Measurements from ENCODE around the gene NPAT.

The NPAT gene

DNA sequence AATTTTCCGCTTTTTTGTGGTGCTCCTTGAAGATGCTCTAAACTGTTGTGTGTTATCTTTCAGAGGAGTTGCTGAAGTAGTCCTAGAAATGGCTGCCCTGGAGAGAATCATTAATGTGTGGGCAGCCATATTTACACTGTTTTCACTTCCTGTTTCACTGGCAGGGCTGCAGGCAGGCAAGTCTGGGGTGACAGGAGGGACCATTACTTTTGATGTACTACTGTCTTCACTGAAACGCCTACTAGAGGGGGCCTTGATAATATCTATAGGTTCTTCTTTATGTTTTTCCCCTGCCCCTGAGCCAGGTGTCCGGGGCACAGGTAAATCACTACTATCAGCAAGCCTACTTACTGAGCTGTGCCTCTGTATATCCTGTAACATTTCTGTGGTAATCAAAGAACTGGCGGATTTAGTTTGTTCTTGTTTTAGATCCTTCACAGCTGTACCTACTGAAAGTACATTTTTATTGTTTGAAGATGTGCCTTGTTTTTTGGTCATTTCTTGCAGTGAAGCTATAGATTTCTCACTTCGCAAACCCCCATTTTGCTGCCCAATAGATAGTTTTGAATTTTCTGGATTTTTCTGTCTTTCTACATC, 61.4 kb downstream of the NPAT start:
- TF ChIP-seq CTCF (IDR thresholded peaks at IDR 0.05) = no peak
- Mint-ChIP-seq H3K4me1 (no peaks in the 10 kb centered on the region), H3K9me3 (no peaks in the 10 kb centered on the region), H3K27ac (peak overlapping the region; percentile 52), H3K36me3 (ENCODE audit: low read depth) (peaks cover 30% of the 10 kb centered on the region), H3K27me3 (ENCODE audit: low read depth, poor library complexity) (no peaks in the 10 kb centered on the region), H3K4me3 (no peak overlapping the region)
- no peak for DNase-seq

DNA sequence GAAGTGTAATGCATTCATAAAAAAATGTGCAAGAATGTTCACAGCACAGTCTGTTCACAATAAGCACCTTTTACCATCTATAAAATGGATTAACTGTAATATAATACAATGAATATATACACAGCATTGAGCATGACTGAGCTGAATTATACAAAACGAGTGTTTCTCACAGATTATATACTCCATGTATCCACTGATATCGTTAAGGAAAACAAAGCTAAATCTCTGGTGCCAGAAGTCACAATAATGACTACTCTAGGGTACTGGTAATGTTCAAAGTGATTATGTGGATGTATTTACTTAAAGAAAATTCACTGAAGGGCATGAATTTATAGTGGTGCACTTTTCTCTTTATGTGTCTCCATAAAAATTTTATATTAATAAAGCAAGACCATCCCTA, 67.8 kb downstream of the NPAT start:
- TF ChIP-seq CTCF (IDR thresholded peaks at IDR 0.05) = no peak
- H3K27ac Mint-ChIP-seq = no peak overlapping the region
- H3K9me3 Mint-ChIP-seq = no peaks in the 10 kb centered on the region
- no peak overlapping the region for H3K4me3 Mint-ChIP-seq
- H3K36me3 Mint-ChIP-seq (ENCODE audit: low read depth) = peaks cover 52% of the 10 kb centered on the region
- DNase-seq = no peak
- no peaks in the 10 kb centered on the region for H3K27me3 Mint-ChIP-seq (ENCODE audit: low read depth, poor library complexity)
- H3K4me1 Mint-ChIP-seq = no peaks in the 10 kb centered on the region

DNA sequence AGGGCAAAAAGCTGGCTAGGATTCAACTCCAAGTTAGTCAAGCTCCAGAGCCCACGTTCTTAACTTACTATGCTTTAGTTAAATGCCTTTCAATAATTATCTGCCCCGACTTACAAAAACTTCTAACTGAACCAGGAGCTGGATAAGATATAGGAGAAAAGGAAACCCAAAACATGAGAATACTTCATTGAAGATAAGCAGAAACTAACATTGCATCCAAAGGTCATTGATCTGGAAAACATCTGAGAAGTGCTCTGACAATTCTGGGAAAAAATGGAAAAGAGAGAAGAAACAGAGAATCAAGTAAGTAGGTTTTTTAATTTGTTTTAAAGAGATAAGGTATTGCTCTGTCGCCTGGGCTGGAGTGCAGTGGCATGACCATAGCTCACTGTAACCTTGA, 73.9 kb downstream of the NPAT start:
- no peak for TF ChIP-seq CTCF (IDR thresholded peaks at IDR 0.05)
- H3K4me1 Mint-ChIP-seq = no peaks in the 10 kb centered on the region
- no peak overlapping the region for H3K27ac Mint-ChIP-seq
- no peaks in the 10 kb centered on the region for H3K9me3 Mint-ChIP-seq
- no peaks in the 10 kb centered on the region for H3K27me3 Mint-ChIP-seq (ENCODE audit: low read depth, poor library complexity)
- peaks cover 82% of the 10 kb centered on the region for H3K36me3 Mint-ChIP-seq (ENCODE audit: low read depth)
- no peak overlapping the region for H3K4me3 Mint-ChIP-seq
- DNase-seq = no peak

DNA sequence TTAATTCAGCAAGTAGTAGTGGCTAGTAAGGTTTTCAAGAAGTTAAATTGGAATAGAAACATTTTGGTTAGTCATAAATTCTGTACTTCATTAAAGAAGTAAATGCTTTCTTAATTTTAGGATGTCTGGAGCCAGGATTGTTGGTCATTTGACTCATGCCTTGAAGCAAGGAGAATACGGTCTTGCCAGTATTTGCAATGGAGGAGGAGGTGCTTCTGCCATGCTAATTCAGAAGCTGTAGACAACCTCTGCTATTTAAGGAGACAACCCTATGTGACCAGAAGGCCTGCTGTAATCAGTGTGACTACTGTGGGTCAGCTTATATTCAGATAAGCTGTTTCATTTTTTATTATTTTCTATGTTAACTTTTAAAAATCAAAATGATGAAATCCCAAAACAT, 75.3 kb downstream of the NPAT start:
- H3K27ac Mint-ChIP-seq = no peak overlapping the region
- no peaks in the 10 kb centered on the region for H3K27me3 Mint-ChIP-seq (ENCODE audit: low read depth, poor library complexity)
- H3K36me3 Mint-ChIP-seq (ENCODE audit: low read depth) = peaks cover 78% of the 10 kb centered on the region
- no peaks in the 10 kb centered on the region for H3K9me3 Mint-ChIP-seq
- DNase-seq = no peak
- H3K4me1 Mint-ChIP-seq = no peaks in the 10 kb centered on the region
- no peak for TF ChIP-seq CTCF (IDR thresholded peaks at IDR 0.05)
- no peak overlapping the region for H3K4me3 Mint-ChIP-seq

GRCh38 chr11:108144615-108145014, 77.8 kb downstream of the NPAT start:
- H3K4me3 Mint-ChIP-seq = no peak overlapping the region
- no peak for DNase-seq
- peak overlapping the region; percentile 53 for H3K27ac Mint-ChIP-seq
- no peaks in the 10 kb centered on the region for H3K27me3 Mint-ChIP-seq (ENCODE audit: low read depth, poor library complexity)
- H3K9me3 Mint-ChIP-seq = no peaks in the 10 kb centered on the region
- peaks cover 73% of the 10 kb centered on the region for H3K36me3 Mint-ChIP-seq (ENCODE audit: low read depth)
- TF ChIP-seq CTCF (IDR thresholded peaks at IDR 0.05) = no peak
- H3K4me1 Mint-ChIP-seq = no peaks in the 10 kb centered on the region

GRCh38 chr11:108142304-108142703, 80.1 kb downstream of the NPAT start:
- Mint-ChIP-seq H3K4me1 (no peaks in the 10 kb centered on the region), H3K36me3 (ENCODE audit: low read depth) (peaks cover 63% of the 10 kb centered on the region), H3K27ac (no peak overlapping the region), H3K4me3 (no peak overlapping the region), H3K9me3 (no peaks in the 10 kb centered on the region), H3K27me3 (ENCODE audit: low read depth, poor library complexity) (no peaks in the 10 kb centered on the region)
- TF ChIP-seq CTCF (IDR thresholded peaks at IDR 0.05) = no peak
- no peak for DNase-seq
